GM23248 (cell line): ENCODE data around the gene PCDHGA7. TPM values are rescaled to one million over a fixed set of nuclear protein-coding genes. Genes with fewer than 3 reads are reported as not detected.
A peak's percentile ranks its signal among the peaks of the same experiment; 100 is the strongest.
"Not testable (repeated sequence)": the region's sequence is repeated elsewhere in the genome, so short reads cannot be mapped to it uniquely, and the experiment has no call there.

Experiments
- DNase-seq: peaks from one replicate; pipeline ENCODE4 v3.0.0-alpha.2; 2015
- H2AFZ ChIP-seq: fragments of 200-600 bp; sonication (generic); 2 replicates; pipeline ENCODE4 v1.6.1; 2016; ENCODE audit warnings: antibody characterized with exemption
- H3F3A ChIP-seq: fragments of 200-600 bp; sonication (generic); 2 replicates; pipeline ENCODE4 v1.6.1; 2016; ENCODE audit warnings: mild to moderate bottlenecking, antibody characterized with exemption, mixed run types; ENCODE audit not compliant: insufficient read depth
- H3K27ac ChIP-seq: fragments of 200-600 bp; sonication (generic); 2 replicates; pipeline ENCODE4 v1.5.1; 2016; ENCODE audit warnings: mild to moderate bottlenecking
- H3K27me3 ChIP-seq: fragments of 200-600 bp; sonication (generic); replicated peaks from 2 replicates; pipeline ENCODE4 v1.6.1; 2016; ENCODE audit warnings: mild to moderate bottlenecking; ENCODE audit not compliant: insufficient read depth
- H3K36me3 ChIP-seq: fragments of 200-600 bp; sonication (generic); 2 replicates; pipeline ENCODE4 v1.6.1; 2016; ENCODE audit warnings: low read depth, mild to moderate bottlenecking
- H3K4me1 ChIP-seq: fragments of 200-600 bp; sonication (generic); 2 replicates; pipeline ENCODE4 v1.6.1; 2016; ENCODE audit warnings: mild to moderate bottlenecking; ENCODE audit not compliant: insufficient read depth
- H3K4me2 ChIP-seq: fragments of 200-600 bp; sonication (generic); one replicate; pipeline ENCODE4 v1.6.1; 2016; ENCODE audit warnings: mild to moderate bottlenecking; ENCODE audit not compliant: unreplicated experiment
- H3K4me3 ChIP-seq: fragments of 200-600 bp; sonication (generic); 2 replicates; pipeline ENCODE4 v1.5.1; 2016; ENCODE audit warnings: mild to moderate bottlenecking
- H3K79me2 ChIP-seq: fragments of 200-600 bp; sonication (generic); 2 replicates; pipeline ENCODE4 v1.6.1; 2016; ENCODE audit warnings: mild to moderate bottlenecking; ENCODE audit not compliant: insufficient read depth
- H3K9ac ChIP-seq: fragments of 200-600 bp; sonication (generic); 2 replicates; pipeline ENCODE4 v1.6.1; 2016; ENCODE audit warnings: mild to moderate bottlenecking
- H3K9me2 ChIP-seq: fragments of 200-600 bp; sonication (generic); 2 replicates; pipeline ENCODE4 v1.6.1; 2016; ENCODE audit warnings: mixed run types, mild to moderate bottlenecking, moderate library complexity; ENCODE audit not compliant: insufficient read depth
- H3K9me3 ChIP-seq: fragments of 200-600 bp; sonication (generic); one replicate; pipeline ENCODE4 v1.6.1; 2017; ENCODE audit warnings: low read depth
- H4K20me1 ChIP-seq: fragments of 200-600 bp; sonication (generic); 2 replicates; pipeline ENCODE4 v1.6.0; 2016; ENCODE audit not compliant: insufficient read depth
- EZH2 ChIP-seq: fragments of 200-600 bp; sonication (generic); IDR thresholded peaks from 2 replicates; pipeline ENCODE4 v1.6.1; 2018; ENCODE audit warnings: antibody characterized with exemption, mild to moderate bottlenecking; ENCODE audit not compliant: insufficient read depth, poor library complexity, severe bottlenecking
- EZH2phosphoT487 ChIP-seq: fragments of 200-600 bp; sonication (generic); IDR thresholded peaks from 2 replicates; pipeline ENCODE4 v1.6.1; 2018; ENCODE audit warnings: antibody characterized with exemption, moderate library complexity, mild to moderate bottlenecking, low read depth; ENCODE audit not compliant: insufficient read depth
- WGBS, 2 experiments: methylation state at CpG; one replicate each; pipeline ENCODE4 v1.1.6; 2015 to 2017; ENCODE audit warnings: low lambda C conversion rate in 2 of 2, low coverage in 1 of 2; ENCODE audit errors: missing lambda C conversion rate in 2 of 2; 5-methylcytosine and 5-hydroxymethylcytosine counted together
- in situ Hi-C: fragments of 300-500 bp; cut with MboI; formaldehyde crosslinking; loops from 2 replicates; pipeline ENCODE4 v1.15.0; 2020
- polyA plus RNA-seq: library from polyadenylated mRNA; unstranded; fragments of >200 nt; fragmentation: Nextera tagmentation; extraction: Ambion mirVana; gene quantifications from 2 replicates; pipeline ENCODE4 v1.2.1, GENCODE V29; 2016
- total RNA-seq: library from RNA; depleted of rRNA; stranded (reverse); fragments of >200 nt; shearing (Covaris generic); gene quantifications from 2 replicates; pipeline ENCODE4 v1.2.3, GENCODE V29; 2014

The PCDHGA7 gene
- total and polyA plus RNA-seq, 2 experiments from 2014 or later, result 0.43 to 1.1 TPM

GRCh38 chr5:141422742-141423291, 40.3 kb downstream of the PCDHGA7 start:
- Histone ChIP-seq H3K36me3 (peaks cover 3% of the 10 kb centered on the region; the same call in 1 of the 2 replicates), H3K4me3 (peak overlapping the region; percentile 80; the same call in 1 of the 2 replicates), H3K27me3 (no peaks in the 10 kb centered on the region), H3F3A (peaks cover 27% of the 10 kb centered on the region), H3K4me2 (peak overlapping the region; percentile 59), H3K27ac (no peak overlapping the region), H3K4me1 (peaks cover 15% of the 10 kb centered on the region; the same call in 1 of the 2 replicates), H3K9me3 (no peaks in the 10 kb centered on the region), H3K9me2 (no peaks in the 10 kb centered on the region), H3K79me2 (peaks cover 59% of the 10 kb centered on the region), H2AFZ (no peak overlapping the region), H3K9ac (no peak overlapping the region), H4K20me1 (no peaks in the 10 kb centered on the region)
- in situ Hi-C loops, result no loop called here
- 44% methylated on average over 25 to 41 of the region's 42 CpGs for WGBS, 2 experiments
- DNase-seq, result no peak
- TF ChIP-seq EZH2phosphoT487, result no peak
- no peak for TF ChIP-seq EZH2

GRCh38 chr5:141427783-141428426, 45.4 kb downstream of the PCDHGA7 start:
- H3K36me3 ChIP-seq, result peaks cover 3% of the 10 kb centered on the region; the same call in 1 of the 2 replicates
- WGBS, 2 experiments, result 65 to 71% methylated on average over 52 to 53 of the region's 53 CpGs

GRCh38 chr5:141430332-141431113, 48.0 kb downstream of the PCDHGA7 start, which contains the start of gene PCDHGA12:
Gene PCDHGA12 (plus strand): TSS chr5:141430507. CDS start chr5:141430760, 253 bp downstream.
- no peaks in the 10 kb centered on the region for H3K9me3 ChIP-seq
- in situ Hi-C loops, result no loop called here
- H3K9ac ChIP-seq, result peak within 1 kb of the TSS; percentile 61
- no peaks in the 10 kb centered on the region; the same call in 1 of the 2 replicates for H3K36me3 ChIP-seq
- no peaks in the 10 kb centered on the region for H3K27me3 ChIP-seq
- no peaks in the 10 kb centered on the region for H3K9me2 ChIP-seq
- peak within 1 kb of the TSS; percentile 59 for H2AFZ ChIP-seq
- H4K20me1 ChIP-seq, result no peaks in the 10 kb centered on the region
- DNase-seq, result peak; percentile 92
- peaks cover 42% of the 10 kb centered on the region for H3K79me2 ChIP-seq
- peak within 1 kb of the TSS; percentile 17 for H3K4me2 ChIP-seq
- H3K27ac ChIP-seq, result peak within 1 kb of the TSS; percentile 57
- 25 to 28% methylated on average over 33 of the region's 33 CpGs for WGBS, 2 experiments
- H3K4me1 ChIP-seq, result peaks cover 13% of the 10 kb centered on the region
- H3K4me3 ChIP-seq, result peak within 1 kb of the TSS; percentile 61
- no peak for TF ChIP-seq EZH2
- no peak for TF ChIP-seq EZH2phosphoT487
- H3F3A ChIP-seq, result peaks cover 8% of the 10 kb centered on the region

More at GRCh38 chr5:141427783-141428426, 45.4 kb downstream of the PCDHGA7 start:
- Histone ChIP-seq H2AFZ (no peak overlapping the region), H3K79me2 (peaks cover 54% of the 10 kb centered on the region), H4K20me1 (no peaks in the 10 kb centered on the region), H3K27ac (no peak overlapping the region), H3K9ac (no peak overlapping the region), H3F3A (no peaks in the 10 kb centered on the region), H3K27me3 (no peaks in the 10 kb centered on the region), H3K4me2 (no peak overlapping the region), H3K9me2 (no peaks in the 10 kb centered on the region), H3K4me1 (peaks cover 6% of the 10 kb centered on the region; the same call in 1 of the 2 replicates), H3K4me3 (no peak overlapping the region), H3K9me3 (no peaks in the 10 kb centered on the region)
- DNase-seq, result no peak
- TF ChIP-seq EZH2, result no peak
- no peak for TF ChIP-seq EZH2phosphoT487
- in situ Hi-C loops, result no loop called here

- peak; percentile 27 for DNase-seq
- Histone ChIP-seq H3K4me3 (peak overlapping the region; percentile 61), H3K79me2 (peaks cover 41% of the 10 kb centered on the region), H3K4me2 (peak overlapping the region; percentile 17), H3K9me2 (no peaks in the 10 kb centered on the region), H3F3A (peaks cover 8% of the 10 kb centered on the region), H3K9ac (peak overlapping the region; percentile 61), H4K20me1 (no peaks in the 10 kb centered on the region), H3K9me3 (no peaks in the 10 kb centered on the region), H2AFZ (peak overlapping the region; percentile 59), H3K36me3 (no peaks in the 10 kb centered on the region; the same call in 1 of the 2 replicates), H3K4me1 (peaks cover 14% of the 10 kb centered on the region), H3K27me3 (no peaks in the 10 kb centered on the region), H3K27ac (no peak overlapping the region)
- TF ChIP-seq EZH2phosphoT487, result no peak
- no peak for TF ChIP-seq EZH2
- 31 to 33% methylated on average over 37 of the region's 37 CpGs for WGBS, 2 experiments
- in situ Hi-C loops, result no loop called here
Measured at GRCh38 chr5:141431286-141431685, 48.7 kb downstream of the PCDHGA7 start.

- H3K9me2 ChIP-seq, in situ Hi-C loops, H3K27me3 ChIP-seq, H3K4me3 ChIP-seq, H2AFZ ChIP-seq, H3K9me3 ChIP-seq, H3K27ac ChIP-seq, DNase-seq, H3K9ac ChIP-seq, H3K4me2 ChIP-seq, H4K20me1 ChIP-seq, H3K36me3 ChIP-seq: not testable (repeated sequence)
- peaks cover 13% of the 10 kb centered on the region for H3F3A ChIP-seq
- peaks cover 47% of the 10 kb centered on the region for H3K79me2 ChIP-seq
- 64% methylated on average over 27 to 37 of the region's 38 CpGs for WGBS, 2 experiments
- peaks cover 24% of the 10 kb centered on the region for H3K4me1 ChIP-seq
Measured at GRCh38 chr5:141432308-141432707, 49.8 kb downstream of the PCDHGA7 start.

- H3K4me2 ChIP-seq, H4K20me1 ChIP-seq, DNase-seq, H3K9me2 ChIP-seq, H3K27me3 ChIP-seq, H3K36me3 ChIP-seq, H3K27ac ChIP-seq, in situ Hi-C loops, H3K9me3 ChIP-seq, H3K4me3 ChIP-seq, H3K9ac ChIP-seq, H2AFZ ChIP-seq: not testable (repeated sequence)
- H3K79me2 ChIP-seq, result peaks cover 49% of the 10 kb centered on the region
- H3K4me1 ChIP-seq, result peaks cover 28% of the 10 kb centered on the region
- WGBS, 2 experiments, result 40 to 58% methylated on average over 22 to 29 of the region's 29 CpGs
- peaks cover 17% of the 10 kb centered on the region for H3F3A ChIP-seq
Measured at GRCh38 chr5:141432726-141433125, 50.2 kb downstream of the PCDHGA7 start.
